Measurements from ENCODE around the gene TBC1D4. TPM values are rescaled to one million over a fixed set of nuclear protein-coding genes. Genes with fewer than 3 reads are reported as not detected.

Gene TBC1D4
- total RNA-seq, 2 experiments from 2014 or later = 37.4 to 42.0 TPM

- ChIA-PET POLR2A (no interaction called here), CTCF (no interaction called here)
- H3K4me1 ChIP-seq (ENCODE audit: insufficient read depth, low read length) = no peaks in the 10 kb centered on the region
- Mint-ChIP-seq H3K36me3 (ENCODE audit: low read depth) (no peaks in the 10 kb centered on the region), H3K27me3 (peaks cover 11% of the 10 kb centered on the region), H3K27ac (no peak overlapping the region), H3K4me1 (ENCODE audit: low read depth) (no peaks in the 10 kb centered on the region), H3K4me3 (no peak overlapping the region), H3K9me3 (no peaks in the 10 kb centered on the region)
- H3K4me3 ChIP-seq (ENCODE audit: low read length) = no peak overlapping the region
- DNase-seq (no peak), ATAC-seq (ENCODE audit: poor library complexity) (no peak)
- intact Hi-C loops (cut with DNase I, micrococcal nuclease) = no loop called here
- TF ChIP-seq, protein P1, sequence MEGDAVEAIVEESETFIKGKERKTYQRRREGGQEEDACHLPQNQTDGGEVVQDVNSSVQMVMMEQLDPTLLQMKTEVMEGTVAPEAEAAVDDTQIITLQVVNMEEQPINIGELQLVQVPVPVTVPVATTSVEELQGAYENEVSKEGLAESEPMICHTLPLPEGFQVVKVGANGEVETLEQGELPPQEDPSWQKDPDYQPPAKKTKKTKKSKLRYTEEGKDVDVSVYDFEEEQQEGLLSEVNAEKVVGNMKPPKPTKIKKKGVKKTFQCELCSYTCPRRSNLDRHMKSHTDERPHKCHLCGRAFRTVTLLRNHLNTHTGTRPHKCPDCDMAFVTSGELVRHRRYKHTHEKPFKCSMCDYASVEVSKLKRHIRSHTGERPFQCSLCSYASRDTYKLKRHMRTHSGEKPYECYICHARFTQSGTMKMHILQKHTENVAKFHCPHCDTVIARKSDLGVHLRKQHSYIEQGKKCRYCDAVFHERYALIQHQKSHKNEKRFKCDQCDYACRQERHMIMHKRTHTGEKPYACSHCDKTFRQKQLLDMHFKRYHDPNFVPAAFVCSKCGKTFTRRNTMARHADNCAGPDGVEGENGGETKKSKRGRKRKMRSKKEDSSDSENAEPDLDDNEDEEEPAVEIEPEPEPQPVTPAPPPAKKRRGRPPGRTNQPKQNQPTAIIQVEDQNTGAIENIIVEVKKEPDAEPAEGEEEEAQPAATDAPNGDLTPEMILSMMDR (IDR thresholded peaks at IDR 0.05) = no peak
- no peak overlapping the region for H3K27ac ChIP-seq (ENCODE audit: low read depth in 1 of 2, low read length in 2 of 2)
- H3K27me3 ChIP-seq (ENCODE audit: control insufficient read depth in 1 of 2, insufficient read depth in 2 of 2, low read length in 2 of 2) = no peaks in the 10 kb centered on the region
- no peaks in the 10 kb centered on the region for H3K36me3 ChIP-seq (ENCODE audit: insufficient read depth, low read length)
- no peaks in the 10 kb centered on the region for H3K9me3 ChIP-seq (ENCODE audit: control insufficient read depth in 1 of 2, insufficient read depth in 1 of 2, low read length in 2 of 2)
Measured at GRCh38 chr13:75447493-75447892, 34.5 kb downstream of the TBC1D4 start.

DNA sequence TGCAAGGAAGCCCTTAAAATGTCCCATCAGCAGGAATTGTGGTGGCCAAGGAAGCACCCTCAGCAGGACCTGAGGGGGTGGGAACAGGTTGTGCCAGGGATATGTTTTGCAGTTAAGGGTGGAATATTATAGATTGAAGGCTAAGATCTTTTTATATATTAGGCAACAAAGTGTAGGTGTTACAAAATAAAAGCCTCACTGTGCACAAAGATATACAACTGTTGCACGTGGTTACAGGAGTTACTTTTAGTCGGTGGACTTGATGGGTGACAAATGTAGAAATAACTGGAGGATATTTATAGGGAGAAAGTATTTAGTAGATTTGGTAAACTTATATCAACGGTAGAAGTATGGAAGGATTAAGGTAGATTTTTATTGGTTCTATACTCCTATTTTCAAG lies 35.1 kb downstream of the TBC1D4 start:
- H3K4me1 Mint-ChIP-seq (ENCODE audit: low read depth) = no peaks in the 10 kb centered on the region
- intact Hi-C loops (cut with DNase I, micrococcal nuclease) = no loop called here
- ChIA-PET CTCF (no interaction called here), POLR2A (no interaction called here)
- H3K27me3 Mint-ChIP-seq = peaks cover 10% of the 10 kb centered on the region
- H3K27ac ChIP-seq (ENCODE audit: low read depth in 1 of 2, low read length in 2 of 2) = no peak overlapping the region
- H3K27me3 ChIP-seq (ENCODE audit: control insufficient read depth in 1 of 2, insufficient read depth in 2 of 2, low read length in 2 of 2) = no peaks in the 10 kb centered on the region
- ATAC-seq (ENCODE audit: poor library complexity) (no peak), DNase-seq (no peak)
- TF ChIP-seq, protein P1 (IDR thresholded peaks at IDR 0.05) = no peak
- H3K9me3 ChIP-seq (ENCODE audit: control insufficient read depth in 1 of 2, insufficient read depth in 1 of 2, low read length in 2 of 2) = no peaks in the 10 kb centered on the region
- H3K4me3 ChIP-seq (ENCODE audit: low read length) = no peak overlapping the region
- no peaks in the 10 kb centered on the region for H3K9me3 Mint-ChIP-seq
- H3K4me3 Mint-ChIP-seq = no peak overlapping the region
- H3K27ac Mint-ChIP-seq = no peak overlapping the region
- no peaks in the 10 kb centered on the region for H3K36me3 ChIP-seq (ENCODE audit: insufficient read depth, low read length)
- H3K36me3 Mint-ChIP-seq (ENCODE audit: low read depth) = no peaks in the 10 kb centered on the region
- no peaks in the 10 kb centered on the region for H3K4me1 ChIP-seq (ENCODE audit: insufficient read depth, low read length)

- Histone ChIP-seq H3K4me3 (ENCODE audit: low read length) (no peak overlapping the region), H3K36me3 (ENCODE audit: insufficient read depth, low read length) (no peaks in the 10 kb centered on the region), H3K27ac (ENCODE audit: low read depth in 1 of 2, low read length in 2 of 2) (no peak overlapping the region), H3K27me3 (ENCODE audit: control insufficient read depth in 1 of 2, insufficient read depth in 2 of 2, low read length in 2 of 2) (no peaks in the 10 kb centered on the region), H3K4me1 (ENCODE audit: insufficient read depth, low read length) (no peaks in the 10 kb centered on the region), H3K9me3 (ENCODE audit: control insufficient read depth in 1 of 2, insufficient read depth in 1 of 2, low read length in 2 of 2) (no peaks in the 10 kb centered on the region)
- TF ChIP-seq, protein P1 (IDR thresholded peaks at IDR 0.05) = no peak
- no peak for ATAC-seq (ENCODE audit: poor library complexity)
- H3K36me3 Mint-ChIP-seq (ENCODE audit: low read depth) = no peaks in the 10 kb centered on the region
- no peak for DNase-seq
- H3K4me1 Mint-ChIP-seq (ENCODE audit: low read depth) = no peaks in the 10 kb centered on the region
- CTCF ChIA-PET = no interaction called here
- no peaks in the 10 kb centered on the region for H3K9me3 Mint-ChIP-seq
- intact Hi-C loops (cut with DNase I, micrococcal nuclease) = no loop called here
- H3K27ac Mint-ChIP-seq = no peak overlapping the region
- no peak overlapping the region for H3K4me3 Mint-ChIP-seq
- POLR2A ChIA-PET = no interaction called here
- H3K27me3 Mint-ChIP-seq = peaks cover 9% of the 10 kb centered on the region
Measured at GRCh38 chr13:75445717-75446499, 36.1 kb downstream of the TBC1D4 start.

Data from CD4-positive, alpha-beta T cell (primary cell).